Left lung (tissue), 10 donors: ENCODE measurements around the gene GLYR1. TPM values are rescaled to one million over a fixed set of nuclear protein-coding genes. Genes with fewer than 3 reads are reported as not detected.
A peak's percentile ranks its signal among the peaks of the same experiment; 100 is the strongest.

ENCODE experiments used
- ATAC-seq: fragments of 200-7000 bp; cut with Tn5 transposase; one replicate; pipeline ENCODE4 v1.9.1; 2020; ENCODE audit warnings: moderate library complexity
- DNase-seq, 4 donors: peaks; one replicate each; pipeline ENCODE4 v3.0.0-alpha.2; 2013 to 2020
- H3K27ac ChIP-seq, 2 donors: fragments of 200-600 bp; sonication (generic) in 1 of 2; one replicate each; pipeline versions ENCODE4 v1.5.0 to v1.8.0; 2020 to 2021
- H3K27me3 ChIP-seq, 2 donors: fragments of 200-600 bp; sonication (generic) in 1 of 2; one replicate each; pipeline versions ENCODE4 v1.5.0 to v1.8.0; 2020 to 2021
- H3K36me3 ChIP-seq, 2 donors: fragments of 200-600 bp; sonication (generic) in 1 of 2; one replicate each; pipeline versions ENCODE4 v1.5.0 to v1.8.0; 2020 to 2021
- H3K4me1 ChIP-seq, 2 donors: fragments of 200-600 bp; one replicate each; pipeline ENCODE4 v1.8.0; 2021
- H3K4me3 ChIP-seq, 2 donors: fragments of 200-600 bp; sonication (generic) in 1 of 2; one replicate each; pipeline versions ENCODE4 v1.5.0 to v1.8.0; 2020 to 2021; ENCODE audit warnings: mild to moderate bottlenecking in 1 of 2
- H3K9me3 ChIP-seq, 2 donors: fragments of 200-600 bp; sonication (generic) in 1 of 2; one replicate each; pipeline versions ENCODE4 v1.5.0 to v1.8.0; 2020 to 2021
- CTCF ChIP-seq, 2 donors: fragments of 200-600 bp; sonication (generic) in 1 of 2; IDR thresholded peaks; one replicate each; pipeline versions ENCODE4 v1.5.0 to v1.8.0; 2021; ENCODE audit warnings: antibody characterized with exemption in 2 of 2
- intact Hi-C, 2 donors: fragments of 100-400 bp; cut with DNase I; formaldehyde crosslinking; loops; one replicate each; pipeline versions ENCODE4 v1.11.2 to v1.14.2; 2022
- polyA plus RNA-seq, 6 donors: library from polyadenylated mRNA; unstranded; fragments of 120-200 nt; gene quantifications; one replicate each; pipeline ENCODE4 v1.2.1, GENCODE V29; 2013; ENCODE audit not compliant: insufficient read length in 6 of 6
- total RNA-seq, 2 donors: library from RNA; stranded (reverse); fragmentation: NEBNext Ultra II Directional; extraction: Animal tissue kit (Norgen Biotek cat#: 25700); gene quantifications; one replicate each; pipeline ENCODE4 v1.2.1, GENCODE V29; 2021
- donor health status: DM: no; HTN: yes; CAD: no.
- donor health status: DM: no; HTN: no; CAD: no.

Gene GLYR1
- total and polyA plus RNA-seq, 8 donors = 65.2 to 128 (median 113) TPM

GRCh38 chr16:4768549-4769305, 78.4 kb downstream of the GLYR1 start:
- Histone ChIP-seq H3K9me3 (no peaks in the 10 kb centered on the region), H3K4me3 (peak overlapping the region; percentile 47 to 99)
- no peak for TF ChIP-seq CTCF (IDR thresholded peaks at IDR 0.05)

GRCh38 chr16:4767872-4768548, 79.1 kb downstream of the GLYR1 start:
- peaks cover 13 to 33% of the 10 kb centered on the region in 2 donors for H3K4me1 ChIP-seq
- no peaks in the 10 kb centered on the region for H3K9me3 ChIP-seq
- ATAC-seq (peak; percentile 5), DNase-seq (peak in 2 of 4 donors; percentile 24 to 44)
- H3K36me3 ChIP-seq = peaks cover 0 to 23% of the 10 kb centered on the region in 2 donors
- peak overlapping the region; percentile 47 to 99 for H3K4me3 ChIP-seq
- intact Hi-C loops = no loop called here
- TF ChIP-seq CTCF (IDR thresholded peaks at IDR 0.05) = no peak
- peak overlapping the region; percentile 87 to 89 for H3K27ac ChIP-seq
- H3K27me3 ChIP-seq = no peaks in the 10 kb centered on the region

More at GRCh38 chr16:4768549-4769305, 78.4 kb downstream of the GLYR1 start:
- peak overlapping the region; percentile 87 to 89 for H3K27ac ChIP-seq
- DNase-seq (peak; percentile 92 to 98 (median 97)), ATAC-seq (peak; percentile 90)
- intact Hi-C loops = no loop called here
- H3K27me3 ChIP-seq = no peaks in the 10 kb centered on the region
- peaks cover 0 to 15% of the 10 kb centered on the region in 2 donors for H3K36me3 ChIP-seq
- H3K4me1 ChIP-seq = peaks cover 13 to 33% of the 10 kb centered on the region in 2 donors

GRCh38 chr16:4766875-4767628, 80.0 kb downstream of the GLYR1 start, which contains the start of gene ZNF500:
TSS of gene ZNF500 (minus strand) at chr16:4767162. CDS start at chr16:4765978, 1,184 bp downstream.
- Histone ChIP-seq H3K36me3 (peaks cover 0 to 32% of the 10 kb centered on the region in 2 donors), H3K4me1 (peaks cover 13 to 33% of the 10 kb centered on the region in 2 donors), H3K27ac (peak within 1 kb of the TSS; percentile 87 to 89), H3K4me3 (peak within 1 kb of the TSS; percentile 97 to 99), H3K9me3 (no peaks in the 10 kb centered on the region), H3K27me3 (no peaks in the 10 kb centered on the region)
- DNase-seq (peak; percentile 96 to 98 (median 98)), ATAC-seq (peak; percentile 95)
- intact Hi-C loops = no loop called here
- no peak for TF ChIP-seq CTCF (IDR thresholded peaks at IDR 0.05)

GRCh38 chr16:4765511-4766474, 81.3 kb downstream of the GLYR1 start:
- Histone ChIP-seq H3K9me3 (no peaks in the 10 kb centered on the region), H3K4me3 (peak overlapping the region; percentile 97 to 99), H3K36me3 (peaks cover 0 to 43% of the 10 kb centered on the region in 2 donors), H3K27me3 (no peaks in the 10 kb centered on the region), H3K27ac (peak overlapping the region in 1 of 2 donors; percentile 87), H3K4me1 (peaks cover 13 to 33% of the 10 kb centered on the region in 2 donors)
- TF ChIP-seq CTCF (IDR thresholded peaks at IDR 0.05) = no peak
- intact Hi-C loops = no loop called here
- ATAC-seq (no peak), DNase-seq (no peak)
